Endothelial cell of umbilical vein (primary cell): ENCODE data around the gene YTHDC1. TPM values are rescaled to one million over a fixed set of nuclear protein-coding genes. Genes with fewer than 3 reads are reported as not detected.

Source experiments
- BruUV-seq: library from RNA; stranded (reverse); fragments of 400-500 nt; replicated peaks from 2 replicates; lab custom pipeline; 2021; lab: Mats Ljungman, UMichigan
- CTCF ChIA-PET: fragments of 300-600, 350-600 bp; sonication (Branson Sonifier 250); formaldehyde crosslinking; loops from one replicate; lab custom pipeline; 2021; ENCODE audit warnings: antibody characterized with exemption, inconsistent platforms; lab: Charles Lee
- POLR2A ChIA-PET: fragments of 300-600, 350-600 bp; sonication (Branson Sonifier 250); formaldehyde crosslinking; loops from one replicate; lab custom pipeline; 2021; ENCODE audit warnings: antibody characterized with exemption, inconsistent platforms; lab: Charles Lee
- DNase-seq: peaks from one replicate; pipeline ENCODE4 v3.0.0-alpha.2; 2011; ENCODE audit warnings: low read depth, low spot score
- FAIRE-seq: peaks from 2 replicates; lab custom pipeline; 2011; peaks lifted over from hg19 to GRCh38; lab: Jason Lieb, UNC
- H2AFZ ChIP-seq: 2 replicates; pipeline ENCODE4 v1.6.0; 2012; ENCODE audit warnings: low read depth, low read length, control low read depth, inconsistent platforms
- H3K27ac ChIP-seq: 2 replicates; pipeline ENCODE4 v1.5.1; 2011; ENCODE audit warnings: low read depth, mild to moderate bottlenecking, control low read depth, low read length, moderate library complexity; ENCODE audit not compliant: insufficient read depth
- H3K27me3 ChIP-seq, 2 experiments: 2 replicates each; pipeline versions ENCODE4 v1.6.0 to v1.6.1; 2011; ENCODE audit warnings: low read length in 2 of 2, mixed read lengths in 1 of 2; ENCODE audit not compliant: control insufficient read depth in 2 of 2, insufficient read depth in 2 of 2
- H3K36me3 ChIP-seq, 2 experiments: 2 replicates in 1 of 2; 3 replicates in 1 of 2; pipeline ENCODE4 v1.5.1; 2011; ENCODE audit warnings: low read length in 2 of 2, mild to moderate bottlenecking in 1 of 2, moderate library complexity in 1 of 2; ENCODE audit not compliant: control insufficient read depth in 2 of 2, insufficient read depth in 2 of 2; ENCODE audit errors: extremely low read depth in 1 of 2
- H3K4me1 ChIP-seq: 3 replicates; pipeline ENCODE4 v1.5.1; 2011; ENCODE audit warnings: mild to moderate bottlenecking, low read length; ENCODE audit not compliant: control insufficient read depth, insufficient read depth; ENCODE audit errors: extremely low read depth
- H3K4me2 ChIP-seq: 2 replicates; pipeline ENCODE4 v1.6.1; 2011; ENCODE audit warnings: low read length, control low read depth, mixed read lengths; ENCODE audit not compliant: insufficient read depth
- H3K4me3 ChIP-seq, 3 experiments: fragments of 200-600 bp in 1 of 3; sonication (generic), shearing (Covaris generic) in 1 of 3; replicated peaks in 1 of 3; 2 replicates each; pipeline ENCODE4 v1.5.1; 2011 to 2016; ENCODE audit warnings: control low read depth in 3 of 3, low read length in 3 of 3, mild to moderate bottlenecking in 2 of 3, inconsistent platforms in 1 of 3, low read depth in 1 of 3, moderate library complexity in 1 of 3; ENCODE audit not compliant: insufficient read depth in 1 of 3
- H3K79me2 ChIP-seq: 2 replicates; pipeline ENCODE4 v1.6.0; 2012; ENCODE audit warnings: low read length, inconsistent platforms; ENCODE audit not compliant: control insufficient read depth, insufficient read depth
- H3K9ac ChIP-seq: replicated peaks from 2 replicates; pipeline ENCODE3; 2011; ENCODE audit warnings: low read length, control low read depth; ENCODE audit not compliant: insufficient read depth; ENCODE audit errors: extremely low read depth
- H3K9me1 ChIP-seq: replicated peaks from 3 replicates; pipeline ENCODE4 v1.6.0; 2011; ENCODE audit warnings: mild to moderate bottlenecking, low read length; ENCODE audit not compliant: control insufficient read depth, insufficient read depth; ENCODE audit errors: extremely low read depth
- H3K9me3 ChIP-seq: replicated peaks from 2 replicates; pipeline ENCODE4 v1.5.1; 2012; ENCODE audit warnings: low read length, inconsistent platforms; ENCODE audit not compliant: control insufficient read depth, insufficient read depth
- H4K20me1 ChIP-seq: replicated peaks from 2 replicates; pipeline ENCODE3; 2011; ENCODE audit warnings: mild to moderate bottlenecking, low read length; ENCODE audit not compliant: control insufficient read depth, insufficient read depth; ENCODE audit errors: extremely low read depth
- CTCF ChIP-seq, 2 donors: IDR thresholded peaks; 1 replicate in 1 of 2; 2 replicates in 1 of 2; pipeline ENCODE4 v1.5.1; 2011; ENCODE audit warnings: low read length in 2 of 2, mild to moderate bottlenecking in 2 of 2, moderate library complexity in 2 of 2, control low read depth in 1 of 2, inconsistent platforms in 1 of 2, low read depth in 1 of 2; ENCODE audit not compliant: insufficient read depth in 1 of 2; ENCODE audit errors: extremely low read depth in 1 of 2
- FOS ChIP-seq: IDR thresholded peaks from 2 replicates; pipeline ENCODE4 v1.6.1; 2011; ENCODE audit warnings: mild to moderate bottlenecking, low read length, moderate library complexity, borderline replicate concordance; ENCODE audit not compliant: insufficient read depth
- GATA2 ChIP-seq: IDR thresholded peaks from 2 replicates; pipeline ENCODE4 v1.7.0; 2011; ENCODE audit warnings: low read depth, mild to moderate bottlenecking, moderate library complexity, mixed read lengths, low read length; ENCODE audit not compliant: insufficient read length, insufficient read depth
- JUN ChIP-seq: IDR thresholded peaks from 2 replicates; pipeline ENCODE4 v1.6.1; 2011; ENCODE audit warnings: borderline replicate concordance, low read depth; ENCODE audit not compliant: insufficient read length, insufficient read depth
- MYC ChIP-seq: IDR thresholded peaks from one replicate; pipeline ENCODE4 v1.6.1; 2011; ENCODE audit warnings: mild to moderate bottlenecking, low read depth, low read length
- dilution Hi-C: fragments of 300-500 bp; cut with MboI; formaldehyde crosslinking; loops from one replicate; pipeline ENCODE4 v1.15.0; 2019; ENCODE audit warnings: low sequenced_read_pairs; ENCODE audit not compliant: extremely low pct_ligation_motif_present
- intact Hi-C: fragments of 100-400 bp; cut with micrococcal nuclease; formaldehyde crosslinking; loops from one replicate; pipeline ENCODE4 v1.10.0; 2022
- polyA plus RNA-seq, 4 experiments: library from polyadenylated mRNA; depleted of rRNA in 3 of 4; stranded (reverse) in 3 of 4; unstranded in 1 of 4; fragments of >200 nt; gene quantifications; 2 replicates each; pipeline versions ENCODE4 v1.2.1 to v1.2.3, GENCODE V29; 2011 to 2012; ENCODE audit warnings: missing spikeins in 1 of 4
- total RNA-seq: library from RNA; stranded (reverse); gene quantifications from 2 replicates; pipeline ENCODE4 v1.2.3, GENCODE V29; 2021

YTHDC1 gene
- total and polyA plus RNA-seq, 2 donors (not counting 3 experiments of a cell fraction or from before 2014, with no cell fraction given), result 17.8 to 60.4 TPM

GRCh38 chr4:68271851-68272357 lies 78.0 kb downstream of the YTHDC1 start:
- FAIRE-seq (peak; percentile 75), DNase-seq (peak; percentile 73)
- Histone ChIP-seq H3K4me1 (no peaks in the 10 kb centered on the region), H3K27ac (no peak overlapping the region), H3K9me3 (no peaks in the 10 kb centered on the region), H3K36me3 (no peaks in the 10 kb centered on the region), H3K4me3 (no peak overlapping the region), H3K79me2 (no peaks in the 10 kb centered on the region), H2AFZ (no peak overlapping the region), H3K9me1 (no peaks in the 10 kb centered on the region), H3K4me2 (no peak overlapping the region), H4K20me1 (no peaks in the 10 kb centered on the region), H3K27me3 (peaks cover 10 to 15% of the 10 kb centered on the region in 2 experiments), H3K9ac (no peak overlapping the region)
- no TSS peak for BruUV-seq
- ChIA-PET POLR2A (no interaction called here), CTCF (interaction anchor here (0.5 to 3.4 kb wide), 33 partner anchors 8 to 1345 kb away, joined by 3 to 168 read pairs (median 3); partner anchors contain the start of gene TMPRSS11B)
- peak; percentile 37 to 42 for TF ChIP-seq CTCF (IDR thresholded peaks at IDR 0.05; ENCODE audit: extremely low read depth in 1 of 2, insufficient read depth in 1 of 2, low read depth in 1 of 2, low read length in 2 of 2)
- no peak for TF ChIP-seq GATA2
- dilution Hi-C loops (no loop called here), intact Hi-C loops (loop anchor here (1.0 to 5.0 kb wide), 2 partner anchors 104 to 900 kb away; no protein-coding TSS in a partner anchor)

DNA sequence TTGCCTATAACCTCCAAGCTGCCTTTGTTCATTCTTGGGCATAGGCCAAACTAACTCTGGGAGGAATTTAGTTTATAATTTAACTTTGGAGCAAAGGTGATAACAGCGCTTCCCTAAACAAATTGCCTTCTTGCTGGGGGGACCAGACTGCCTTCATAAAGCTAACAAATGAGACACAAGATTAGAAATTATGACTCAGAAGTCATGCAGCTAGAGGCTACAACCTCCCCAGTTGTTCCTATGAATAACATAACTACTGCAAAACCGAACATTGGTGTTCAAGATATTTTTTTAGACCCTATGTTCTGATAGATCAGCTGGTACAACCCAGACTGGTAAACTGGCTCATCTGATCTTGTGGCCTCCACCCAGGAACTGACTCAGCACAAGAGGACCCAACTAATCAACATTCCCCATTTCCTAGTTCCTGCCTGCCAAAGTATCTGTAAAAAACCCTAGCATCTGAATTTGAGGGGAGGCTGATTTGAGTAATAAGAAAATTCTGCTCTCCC lies 82.4 kb downstream of the YTHDC1 start:
- Histone ChIP-seq H4K20me1 (no peaks in the 10 kb centered on the region), H3K9me1 (no peaks in the 10 kb centered on the region), H3K9me3 (no peaks in the 10 kb centered on the region), H3K27me3 (peaks cover 2 to 3% of the 10 kb centered on the region in 2 experiments), H3K4me3 (no peak overlapping the region), H3K27ac (no peak overlapping the region), H3K36me3 (no peaks in the 10 kb centered on the region), H3K4me1 (no peaks in the 10 kb centered on the region), H2AFZ (no peak overlapping the region), H3K79me2 (no peaks in the 10 kb centered on the region), H3K9ac (no peak overlapping the region), H3K4me2 (no peak overlapping the region)
- no peak for FAIRE-seq
- no peak for DNase-seq
- BruUV-seq, result no TSS peak
- CTCF ChIA-PET, result interaction anchor here (2.4 kb wide), 1 partner anchor 109 kb away, joined by 8 read pairs; no protein-coding TSS in a partner anchor
- TF ChIP-seq JUN (no peak), FOS (no peak), CTCF (IDR thresholded peaks at IDR 0.05; ENCODE audit: extremely low read depth in 1 of 2, insufficient read depth in 1 of 2, low read depth in 1 of 2, low read length in 2 of 2) (no peak), MYC (no peak), GATA2 (no peak)
- dilution Hi-C loops (no loop called here), intact Hi-C loops (no loop called here)
- POLR2A ChIA-PET, result no interaction called here
